Inferior parietal cortex (tissue), 1 donor: Measurements from ENCODE around the gene LPP.

Experiments used
- DNase-seq: peaks from one replicate; pipeline ENCODE4 v3.0.0-alpha.2; 2016; ENCODE audit errors: extremely low spot score

LPP gene

DNA sequence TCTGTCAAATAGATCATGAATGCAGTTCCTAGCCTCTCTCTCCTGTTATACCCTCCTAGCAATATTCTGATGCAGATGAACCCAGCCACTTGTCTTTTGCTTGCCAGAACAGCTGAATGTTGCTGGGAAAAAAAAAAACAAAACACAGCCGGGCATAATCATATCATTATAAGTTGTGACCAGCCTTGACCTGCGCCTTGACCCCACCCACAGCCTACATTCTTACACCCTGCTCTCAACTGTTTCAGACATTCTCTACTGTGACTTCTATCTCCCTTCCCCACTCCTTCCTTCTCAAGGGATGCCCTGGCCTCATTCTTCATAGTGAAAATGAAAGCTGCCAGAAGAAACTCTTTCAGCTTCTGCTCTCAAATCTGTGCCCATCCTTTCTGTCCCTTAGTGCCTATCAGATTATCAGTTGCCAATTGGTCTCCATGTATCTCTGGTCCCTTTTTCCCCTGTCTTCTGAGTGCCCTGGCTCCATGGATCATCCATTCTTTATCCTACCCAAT is 628.7 kb downstream of the LPP start:
- no peak for DNase-seq

DNA sequence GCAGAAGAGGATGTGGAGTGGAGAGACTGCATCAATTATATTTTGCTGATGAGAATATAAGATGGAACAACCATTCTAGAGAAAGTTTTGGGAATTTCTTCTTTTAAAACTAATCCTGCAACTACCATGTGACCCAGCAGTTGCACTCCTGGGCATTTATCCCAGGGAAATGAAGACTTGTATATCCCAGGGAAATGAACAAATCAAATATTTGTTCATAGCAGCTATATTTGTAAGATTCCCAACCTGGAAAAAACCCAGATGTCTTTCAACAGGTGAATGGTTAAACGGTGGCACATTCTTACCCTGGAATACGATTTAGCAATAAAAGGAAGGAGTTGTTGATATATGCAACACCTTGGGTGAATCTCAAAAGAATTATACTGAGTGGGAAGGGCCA is 632.5 kb downstream of the LPP start:
- no peak for DNase-seq

DNA sequence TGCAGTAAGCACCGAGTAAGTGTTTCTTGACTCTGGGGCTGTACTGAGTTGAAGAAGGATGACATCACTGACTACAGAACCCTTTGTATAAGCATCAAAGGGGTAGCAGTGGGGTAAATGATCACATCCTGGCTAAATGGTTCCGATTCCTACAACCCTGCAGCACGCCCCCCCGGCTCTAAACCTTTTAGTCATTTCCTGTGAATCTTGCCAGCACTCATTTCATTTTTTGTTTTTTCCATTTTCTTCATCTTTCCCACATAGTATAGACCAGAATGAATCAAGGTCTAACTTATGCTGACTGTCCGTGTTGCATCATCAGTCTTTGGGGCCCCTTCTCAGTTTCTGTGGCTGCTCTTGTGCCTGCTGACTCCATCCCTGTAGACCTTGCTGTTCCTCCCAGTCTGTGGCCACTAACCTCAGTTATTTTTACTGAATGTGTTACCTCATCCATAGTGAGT is 634.7 kb downstream of the LPP start:
- no peak for DNase-seq

DNA sequence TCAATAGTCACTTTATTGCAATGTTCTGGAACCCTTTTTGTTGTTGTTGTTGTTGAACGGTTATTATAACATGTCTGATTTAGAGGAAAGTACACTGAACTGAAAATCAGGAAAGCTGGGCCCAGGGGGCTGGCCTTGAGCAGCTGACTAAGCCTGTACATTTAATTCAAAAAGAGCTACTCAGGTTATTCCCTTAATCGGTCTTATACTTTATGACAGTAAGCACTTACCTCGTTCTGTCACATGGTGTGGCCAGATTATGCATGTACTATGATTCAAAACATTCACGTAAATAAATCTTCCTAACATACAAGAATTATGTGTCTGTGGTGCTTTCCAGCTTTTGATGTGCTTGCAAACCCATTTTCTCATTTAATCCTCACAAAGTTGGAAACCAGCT is 635.3 kb downstream of the LPP start:
- no peak for DNase-seq

DNA sequence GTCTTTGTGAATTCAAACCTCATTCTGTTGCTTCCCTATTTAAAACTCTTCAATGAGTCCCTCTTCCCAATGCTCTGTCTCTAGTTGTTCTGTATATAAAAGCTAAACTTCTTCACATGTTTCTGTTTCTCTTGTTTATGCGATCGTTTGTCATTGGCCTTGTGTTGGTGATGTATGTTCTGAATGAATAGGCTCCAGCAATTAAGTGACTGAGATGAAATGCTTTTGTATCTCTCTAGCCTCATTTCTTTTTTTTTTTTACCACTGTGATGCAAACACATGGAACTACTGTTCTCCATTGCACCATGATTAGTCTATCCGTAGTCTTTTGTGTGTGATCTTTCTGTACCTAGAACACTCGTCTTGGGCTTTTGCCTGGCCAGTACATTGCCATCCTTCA is 637.4 kb downstream of the LPP start:
- no peak for DNase-seq

DNA sequence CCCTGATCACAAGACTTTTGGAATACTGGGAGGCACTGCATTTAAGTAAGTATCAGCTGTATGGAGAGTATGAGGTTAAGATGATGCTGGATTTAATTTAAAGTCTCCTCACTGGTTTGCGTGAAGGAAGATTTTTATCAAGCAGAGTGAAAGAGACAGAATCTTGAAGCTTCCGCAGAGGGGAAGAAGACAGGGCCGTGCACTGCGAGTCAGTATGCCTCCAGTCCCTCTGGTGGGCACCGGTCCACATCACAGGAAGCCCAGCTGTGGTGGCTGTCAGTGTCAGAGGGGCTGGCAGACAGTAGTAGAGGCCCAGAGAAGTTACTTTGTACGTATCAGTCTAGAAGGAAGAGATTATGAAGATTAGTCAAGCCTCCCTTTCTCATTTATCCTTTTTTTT is 638.8 kb downstream of the LPP start:
- DNase-seq: peak; percentile 43

DNA sequence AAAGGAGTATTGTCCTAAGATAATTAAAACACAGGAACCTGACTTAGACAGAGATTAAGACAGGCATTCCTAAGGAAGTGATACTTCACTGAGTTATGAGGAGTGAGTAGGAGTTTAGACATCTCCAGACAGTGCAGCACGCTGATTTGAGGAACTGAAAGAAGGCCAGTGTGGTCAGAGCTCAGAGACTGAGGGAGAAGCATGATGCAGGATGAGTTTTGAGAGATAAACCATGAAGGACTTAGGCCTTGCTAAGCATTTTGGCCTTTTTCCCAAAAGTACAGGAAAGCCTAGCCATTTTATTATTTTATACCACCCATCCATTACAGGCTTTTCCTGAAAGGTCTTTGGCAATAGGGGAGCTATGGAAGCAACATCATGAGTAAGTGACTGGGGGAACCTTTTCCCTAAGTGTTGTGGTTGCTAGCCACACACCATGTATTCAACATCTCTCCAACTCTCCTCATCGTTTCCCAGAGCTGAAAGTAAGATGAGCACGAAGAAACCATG is 642.2 kb downstream of the LPP start:
- DNase-seq: no peak

DNA sequence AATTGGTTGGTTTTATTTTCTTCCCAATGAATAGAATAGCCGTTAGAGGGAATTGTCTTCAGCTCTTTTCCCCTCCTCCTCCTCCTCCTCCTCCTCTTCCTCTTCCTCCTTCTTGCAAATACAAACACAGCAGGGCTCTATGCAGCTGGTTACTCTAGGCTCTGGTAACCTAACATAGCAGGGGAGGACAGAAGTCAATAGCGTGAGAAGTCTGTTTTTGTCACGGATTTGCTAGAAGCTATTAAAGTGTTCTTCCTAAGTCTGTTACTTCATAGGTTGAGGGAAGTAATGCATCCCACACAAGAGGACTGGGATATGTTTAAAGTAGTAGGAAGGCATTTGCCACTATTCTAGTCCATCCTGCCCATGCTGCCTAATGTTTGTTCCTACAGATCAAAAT is 643.1 kb downstream of the LPP start:
- no peak for DNase-seq

DNA sequence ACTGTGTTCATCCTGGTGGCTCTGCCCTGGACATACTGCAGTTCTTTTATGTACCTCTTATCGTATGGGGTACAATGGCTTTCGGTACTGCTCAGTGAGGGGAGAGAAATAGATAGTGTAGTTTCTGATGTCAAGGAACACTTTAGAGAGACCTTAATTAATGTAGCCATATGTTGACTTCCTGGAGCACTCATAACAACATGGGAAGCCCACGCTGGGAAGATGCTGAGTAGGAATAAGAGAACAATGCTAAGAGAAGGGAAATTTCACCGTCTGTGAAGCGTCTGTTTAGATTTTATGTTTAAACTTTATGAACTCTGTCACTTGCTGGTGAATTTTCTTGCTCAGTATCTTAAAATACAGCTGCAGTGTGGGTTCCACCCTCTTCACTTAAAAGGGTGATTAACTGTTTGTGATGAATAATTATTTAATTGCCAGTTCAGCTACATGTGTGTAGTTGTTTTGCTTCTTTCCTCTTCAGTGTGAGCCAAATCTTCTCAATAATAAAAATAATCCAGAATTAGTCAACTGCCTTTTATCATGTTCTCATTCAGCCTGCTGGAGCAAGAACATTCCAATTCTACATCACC is 644.7 kb downstream of the LPP start:
- DNase-seq: no peak

DNA sequence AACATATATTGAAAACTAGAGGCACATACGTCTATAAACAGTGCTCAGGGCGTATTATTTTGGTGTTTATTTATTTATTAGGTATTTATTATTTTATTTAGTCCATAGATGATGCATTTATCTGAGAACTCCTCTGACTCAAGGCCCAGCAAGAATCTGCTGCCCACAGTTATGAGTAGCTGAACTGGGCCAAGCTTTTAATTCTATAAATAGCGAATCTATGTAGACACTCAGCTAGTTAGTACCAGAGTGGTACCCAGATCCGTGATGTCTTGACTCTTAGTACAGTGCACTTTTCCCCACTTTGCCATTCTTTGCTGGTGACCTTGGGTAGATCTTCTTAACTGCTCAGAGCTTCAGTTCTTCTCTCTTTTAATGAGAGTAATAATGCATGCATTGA is 647.4 kb downstream of the LPP start:
- DNase-seq: no peak

DNA sequence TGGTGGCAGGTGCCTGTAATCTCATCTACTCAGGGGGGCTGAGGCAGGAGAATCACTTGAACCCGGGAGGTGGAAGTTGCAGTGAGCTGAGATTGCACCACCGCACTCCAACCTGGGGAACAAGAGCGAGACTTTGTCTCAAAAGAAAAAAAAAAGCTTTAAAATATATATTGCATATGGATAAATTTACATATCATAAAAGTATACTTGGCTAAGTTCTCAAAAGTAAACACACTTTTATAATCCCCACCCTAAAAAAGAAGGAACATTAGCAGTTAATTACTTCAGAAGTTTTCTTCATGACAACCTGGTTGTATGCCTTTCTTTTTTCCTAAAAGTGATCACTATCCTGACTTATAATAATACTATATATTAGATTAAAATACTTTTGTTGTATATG is 648.7 kb downstream of the LPP start:
- no peak for DNase-seq

DNA sequence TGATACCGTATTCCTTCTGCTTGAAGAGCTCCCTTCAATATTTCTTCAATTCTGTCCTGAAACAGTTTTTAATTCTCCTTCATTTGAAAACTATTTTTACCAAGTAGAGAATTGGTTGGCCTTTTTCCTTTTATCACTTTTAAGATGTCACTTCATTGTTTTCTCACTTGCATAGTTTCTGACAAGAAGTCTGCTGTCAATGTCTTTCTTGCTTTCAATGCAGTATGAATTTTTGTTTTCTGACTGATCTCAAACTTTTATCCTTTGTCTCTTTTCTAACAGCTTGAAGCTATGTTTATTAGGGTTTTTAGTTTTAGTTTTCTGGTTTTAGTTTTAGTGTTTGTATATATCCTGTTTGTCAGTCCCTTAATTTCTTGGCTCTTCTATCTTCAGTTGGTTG is 653.0 kb downstream of the LPP start:
- DNase-seq: no peak

DNA sequence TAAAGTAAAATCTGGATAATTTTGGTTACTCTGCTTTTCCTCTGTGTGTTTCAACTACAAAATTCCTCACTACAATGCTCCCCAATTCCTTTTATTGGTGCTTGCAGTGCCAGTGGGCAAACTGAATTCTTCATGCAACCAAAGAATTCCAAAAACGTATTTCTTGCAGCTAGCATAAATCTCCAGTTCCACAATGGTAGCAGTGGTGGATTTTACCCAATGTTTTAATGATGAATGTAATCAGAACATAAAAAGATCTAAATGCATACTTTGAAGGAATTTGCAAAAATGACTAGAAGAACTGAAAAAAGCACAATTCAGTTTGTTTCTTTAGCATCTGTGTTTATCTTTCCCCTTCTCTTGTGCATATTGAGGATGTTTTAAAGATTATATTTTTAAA is 658.2 kb downstream of the LPP start:
- DNase-seq: no peak

DNA sequence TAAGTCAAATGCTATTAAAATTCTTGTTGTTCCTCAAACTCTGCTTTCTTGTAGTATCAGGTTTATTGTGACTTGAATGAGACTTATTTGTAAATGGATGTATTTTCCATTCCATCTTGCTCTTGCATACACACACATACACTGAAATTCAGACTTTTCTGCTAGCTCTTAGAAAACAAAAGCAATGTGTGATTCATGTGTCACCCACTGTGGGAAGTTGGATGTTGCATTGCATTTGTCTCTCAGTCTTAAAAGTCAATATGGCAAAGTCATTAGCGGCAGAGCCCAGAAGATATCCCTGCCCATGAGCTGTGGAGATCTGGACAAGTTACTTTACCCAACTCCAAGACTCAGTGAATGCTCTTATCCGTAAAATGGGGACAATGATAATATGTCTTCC is 660.6 kb downstream of the LPP start:
- DNase-seq: no peak

DNA sequence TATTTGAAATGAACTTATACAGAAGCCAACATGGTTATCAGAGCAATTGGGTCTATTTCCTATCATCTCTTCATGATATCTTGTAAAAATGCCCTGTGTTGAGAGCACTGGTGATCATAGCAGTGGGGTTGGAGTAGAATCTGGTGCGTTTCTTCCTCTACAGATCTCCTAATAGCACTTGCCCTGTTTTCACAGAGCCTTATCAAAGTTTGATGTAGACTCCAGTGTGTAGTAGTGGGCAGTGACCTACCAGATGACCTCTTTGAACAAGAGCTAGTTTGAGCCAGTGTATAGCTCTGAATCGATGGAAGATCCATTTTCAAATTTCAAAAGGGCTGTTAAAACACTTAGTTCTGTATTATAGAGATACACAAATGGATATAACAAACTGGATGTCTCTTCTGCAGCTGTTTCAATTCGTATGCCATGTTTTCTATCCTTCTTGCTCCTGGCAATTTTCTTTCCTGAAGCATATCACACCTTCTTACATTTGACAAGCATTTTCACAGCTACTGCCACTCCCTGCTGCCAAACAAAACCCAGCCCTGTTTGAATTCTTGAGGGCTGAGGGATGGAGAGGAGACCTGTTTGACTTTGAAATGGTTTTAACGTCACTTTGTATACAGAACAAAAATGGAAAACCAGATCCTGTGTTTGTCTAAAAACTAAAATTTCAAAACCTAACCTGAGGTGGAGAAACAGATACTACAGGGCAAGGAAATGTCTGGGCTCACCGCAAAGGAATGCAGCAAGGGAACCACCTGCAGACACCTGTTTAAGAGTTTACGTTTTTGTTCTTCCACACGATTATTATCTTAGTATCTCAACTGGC is 663.4 kb downstream of the LPP start:
- DNase-seq: no peak

DNA sequence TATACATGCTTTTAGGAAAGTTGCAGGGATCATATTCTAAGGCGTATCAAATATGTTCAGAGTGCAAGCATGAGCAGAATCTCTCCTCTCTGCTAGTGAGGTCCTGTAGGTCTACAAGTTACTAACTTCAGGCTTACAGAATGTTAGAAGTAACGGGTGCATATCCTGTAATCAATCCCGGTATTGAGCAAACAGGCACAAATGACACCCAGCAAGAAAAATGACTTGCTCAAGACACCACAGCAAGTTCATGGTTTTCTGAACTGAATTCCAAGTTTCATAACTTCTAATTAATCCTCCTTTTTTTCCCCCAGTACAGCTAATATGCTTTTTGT is 663.9 kb downstream of the LPP start:
- DNase-seq: no peak

DNA sequence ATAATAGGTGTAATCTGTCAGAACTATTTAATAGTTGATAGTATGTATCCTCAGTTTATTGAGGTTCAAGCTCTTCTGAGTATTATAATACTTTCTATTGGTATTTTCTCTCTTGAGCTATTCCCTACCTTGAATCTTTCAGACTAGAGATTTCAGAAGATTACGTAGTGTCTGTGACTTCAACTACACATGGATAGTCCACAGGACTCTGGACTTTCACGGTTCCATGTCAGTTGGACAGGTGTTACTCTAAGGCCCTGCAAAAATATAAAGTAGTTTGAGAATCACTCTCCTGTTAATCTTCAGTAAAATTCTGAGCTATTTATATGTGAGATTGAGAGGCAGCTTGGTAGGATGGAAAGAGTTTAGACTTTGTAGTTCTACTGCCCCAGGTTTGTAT is 664.3 kb downstream of the LPP start:
- no peak for DNase-seq

DNA sequence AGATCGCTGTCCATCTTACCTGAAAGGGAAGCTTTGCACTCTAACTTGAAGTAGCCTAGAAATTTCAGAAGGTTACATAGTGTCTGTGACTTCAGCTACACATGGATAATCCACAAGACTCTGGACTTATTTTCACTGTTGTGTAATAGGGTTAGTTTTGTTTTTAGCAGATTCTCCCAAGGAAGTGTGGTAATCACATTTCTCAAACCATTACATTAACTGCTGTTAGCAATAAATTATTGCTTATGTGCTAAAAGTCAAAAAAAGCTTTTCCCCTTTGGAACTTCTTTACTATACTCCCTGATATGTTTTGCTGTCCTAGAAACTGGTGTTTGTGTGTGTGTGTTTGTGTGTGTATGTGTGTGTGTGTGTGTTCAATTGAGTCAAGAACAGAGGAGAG is 666.0 kb downstream of the LPP start:
- DNase-seq: no peak

DNA sequence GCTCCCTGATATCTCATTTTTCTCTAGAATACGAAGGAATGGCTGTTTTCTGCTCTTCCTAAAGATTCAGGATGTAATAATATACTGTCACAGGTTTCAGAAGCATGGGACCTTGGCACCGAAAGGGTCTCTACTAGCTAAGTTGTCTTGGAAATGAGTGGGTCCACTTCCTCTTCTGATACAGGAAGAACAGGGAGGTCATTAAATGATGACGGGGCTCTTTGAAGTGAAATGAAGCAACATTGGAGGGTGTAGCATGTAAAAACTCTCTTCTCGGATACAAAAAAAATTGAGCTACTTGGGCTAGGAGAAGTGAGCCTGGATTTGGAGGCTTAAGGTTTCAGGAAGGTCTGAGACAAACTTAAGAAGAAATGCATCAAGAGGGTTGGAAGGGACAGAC is 668.0 kb downstream of the LPP start:
- no peak for DNase-seq

DNA sequence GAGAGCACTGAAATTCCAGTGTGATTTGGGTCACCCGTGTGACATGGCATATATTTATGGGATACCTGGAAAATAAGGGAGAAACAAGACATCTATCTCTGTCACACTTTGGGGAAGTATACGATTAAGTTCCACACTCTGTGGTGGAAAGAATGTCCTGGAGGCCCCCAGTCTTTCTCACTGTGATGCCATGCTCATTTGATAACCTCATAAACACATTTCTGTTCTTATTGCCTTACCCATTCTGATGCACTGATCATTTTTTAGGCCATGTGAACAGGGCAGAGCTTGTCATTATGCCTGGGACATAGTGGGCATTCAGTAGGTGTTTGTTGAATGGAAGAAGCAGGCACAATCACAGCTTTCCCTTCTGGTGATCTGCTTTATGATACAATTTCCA is 668.5 kb downstream of the LPP start:
- no peak for DNase-seq

DNA sequence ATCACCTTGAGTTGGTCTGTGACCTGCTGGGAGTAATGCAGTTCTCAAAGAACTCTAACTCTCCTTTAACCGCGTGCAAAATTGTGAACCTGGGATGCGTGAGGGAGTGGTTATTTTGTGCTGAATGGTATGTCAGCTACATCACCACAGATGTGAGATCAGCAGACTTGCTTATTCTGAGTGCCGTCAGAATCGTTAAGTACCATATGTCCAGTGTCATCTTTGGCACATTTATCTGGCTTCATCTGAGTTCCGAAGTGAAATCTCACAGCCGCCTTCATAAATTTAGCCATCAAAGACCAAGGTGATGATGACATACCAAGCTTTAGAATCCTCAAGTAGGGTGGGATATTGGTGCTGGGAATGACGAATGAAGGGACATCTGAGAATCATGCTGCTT is 670.6 kb downstream of the LPP start:
- no peak for DNase-seq

DNA sequence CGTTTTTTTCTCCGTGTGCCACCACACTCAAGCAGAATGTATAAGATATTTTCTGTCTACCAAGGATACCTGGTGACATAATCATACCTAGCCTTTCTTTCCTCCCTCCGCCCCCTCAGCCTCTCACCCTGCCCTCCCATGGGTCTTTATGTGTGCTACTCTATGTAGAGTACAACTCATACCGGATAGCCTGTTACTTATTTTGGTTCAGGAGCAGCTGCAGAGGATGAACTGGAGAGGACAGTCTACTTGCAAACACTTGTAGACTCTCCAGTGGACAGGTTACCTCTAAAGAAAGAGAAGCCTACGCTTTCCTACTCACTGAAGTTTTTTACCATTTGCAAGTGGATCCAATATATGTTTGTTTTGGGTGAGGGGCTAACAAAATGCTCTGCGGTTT is 671.9 kb downstream of the LPP start:
- DNase-seq: no peak

DNA sequence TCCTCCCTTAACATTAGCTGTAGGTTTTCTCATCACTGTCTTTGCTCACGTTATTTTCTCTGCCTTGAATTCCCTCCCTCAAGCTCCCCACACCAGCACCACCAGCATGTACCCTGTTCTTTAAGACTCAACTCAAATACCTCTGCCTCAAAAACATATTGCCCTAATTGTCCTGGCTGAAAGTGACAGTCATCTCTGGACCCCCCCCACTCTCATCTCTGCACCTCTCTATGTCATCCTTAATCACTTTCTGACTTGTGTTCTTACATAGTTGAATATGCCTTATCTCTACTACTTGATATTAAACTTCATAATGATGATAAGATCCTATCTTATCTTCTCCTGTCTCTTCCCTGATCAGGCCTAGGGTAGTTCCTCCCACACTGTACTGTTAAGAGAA is 672.6 kb downstream of the LPP start:
- DNase-seq: no peak
